Kidney (tissue), 14 donors: ENCODE results near the gene PRKCE. TPM values are rescaled to one million over a fixed set of nuclear protein-coding genes. Genes with fewer than 3 reads are reported as not detected.

Experiments
- DNase-seq, 5 donors: peaks; one replicate each; pipeline ENCODE4 v3.0.0-alpha.2; 2013 to 2020
- FAIRE-seq: peaks from 2 replicates; lab custom pipeline; 2012; peaks lifted over from hg19 to GRCh38; lab: Jason Lieb, UNC
- H3K27ac ChIP-seq, 2 donors: one replicate each; pipeline ENCODE4 v1.7.0; 2013; ENCODE audit warnings: low read depth in 2 of 2, low read length in 2 of 2, inconsistent platforms in 1 of 2
- H3K27me3 ChIP-seq: one replicate; pipeline ENCODE4 v1.7.1; 2013; ENCODE audit warnings: low read length, inconsistent platforms; ENCODE audit not compliant: control insufficient read depth, insufficient read depth
- H3K36me3 ChIP-seq, 3 donors: one replicate each; pipeline versions ENCODE4 v1.7.0 to v1.7.1; 2013; ENCODE audit warnings: low read length in 3 of 3, control low read depth in 1 of 3, inconsistent platforms in 1 of 3; ENCODE audit not compliant: insufficient read depth in 3 of 3, control insufficient read depth in 2 of 3
- H3K4me1 ChIP-seq, 3 donors: one replicate each; pipeline versions ENCODE4 v1.7.0 to v1.7.1; 2013; ENCODE audit warnings: low read length in 3 of 3, inconsistent platforms in 1 of 3, low read depth in 1 of 3; ENCODE audit not compliant: control insufficient read depth in 2 of 3, insufficient read depth in 2 of 3
- H3K4me3 ChIP-seq, 3 donors: one replicate each; pipeline versions ENCODE4 v1.7.0 to v1.8.1; 2013; ENCODE audit warnings: low read length in 3 of 3, control low read depth in 1 of 3, inconsistent platforms in 1 of 3
- H3K9ac ChIP-seq, 3 donors: one replicate each; pipeline versions ENCODE4 v1.7.0 to v1.7.1; 2013; ENCODE audit warnings: low read length in 3 of 3, control low read depth in 1 of 3, inconsistent platforms in 1 of 3
- H3K9me3 ChIP-seq, 3 donors: one replicate each; pipeline versions ENCODE4 v1.7.0 to v1.7.1; 2013; ENCODE audit warnings: low read length in 3 of 3, control low read depth in 1 of 3, inconsistent platforms in 1 of 3; ENCODE audit not compliant: control insufficient read depth in 2 of 3, insufficient read depth in 1 of 3
- CTCF ChIP-seq: IDR thresholded peaks from 3 replicates; pipeline ENCODE4 v1.5.1; 2012; ENCODE audit warnings: mild to moderate bottlenecking, moderate library complexity, borderline replicate concordance; ENCODE audit not compliant: insufficient read depth; ENCODE audit errors: extremely low read depth
- intact Hi-C: fragments of 100-400 bp; cut with DNase I; formaldehyde crosslinking; loops from one replicate; pipeline ENCODE4 v1.11.1; 2022
- polyA plus RNA-seq: library from polyadenylated mRNA; stranded (reverse); fragments of 350-450 nt; fragmentation: Illumina TruSeq; extraction: RNeasy Lipid Tissue Mini Kit (QIAGEN cat#74804); gene quantifications from one replicate; pipeline ENCODE4 v1.2.3, GENCODE V29; 2014; ENCODE audit warnings: low read depth, low replicate concordance; ENCODE audit not compliant: insufficient read depth
- total RNA-seq: library from RNA; stranded (reverse); fragmentation: NEBNext Ultra II Directional; extraction: Animal tissue kit (Norgen Biotek cat#: 25700); gene quantifications from one replicate; pipeline ENCODE4 v1.2.1, GENCODE V29; 2021
- donor health status: control.
- donor health status: control.
- donor health status: control.
- donor health status: control.
- donor health status: control.
- donor health status: DM: yes; HTN: yes; CAD: no.
- donor health status: Normal renal cell carcinoma (clear cell type).

Gene PRKCE
- total and polyA plus RNA-seq, 2 donors from 2014 or later: 11.1 to 27.3 TPM

DNA sequence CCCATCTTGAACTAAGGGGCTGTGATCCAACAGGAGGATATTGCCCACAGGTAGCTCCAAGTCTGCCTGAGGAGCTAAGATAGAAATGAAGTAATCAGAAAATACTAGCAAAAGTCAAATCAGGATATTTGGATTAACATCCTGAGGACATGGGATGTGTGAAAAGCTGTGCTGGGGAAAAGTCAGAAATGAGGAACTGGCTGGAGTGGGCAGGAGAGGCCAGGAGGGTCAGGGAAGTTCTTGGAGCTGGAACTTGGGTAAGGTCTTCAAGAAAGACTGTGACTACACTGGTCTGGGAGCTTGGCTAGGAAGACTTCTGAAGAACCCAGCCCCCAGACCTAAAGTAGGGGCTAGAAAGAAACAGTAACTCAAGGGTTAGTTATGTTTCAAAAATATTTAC is 250.9 kb downstream of the PRKCE start:
- no peak overlapping the region for H3K4me3 ChIP-seq
- no peaks in the 10 kb centered on the region for H3K4me1 ChIP-seq
- H3K36me3 ChIP-seq: no peaks in the 10 kb centered on the region
- H3K27ac ChIP-seq: no peak overlapping the region
- no peak overlapping the region for H3K9ac ChIP-seq
- FAIRE-seq (no peak), DNase-seq (no peak)
- intact Hi-C loops: no loop called here
- no peaks in the 10 kb centered on the region for H3K27me3 ChIP-seq
- H3K9me3 ChIP-seq: no peaks in the 10 kb centered on the region
- TF ChIP-seq CTCF: no peak

DNA sequence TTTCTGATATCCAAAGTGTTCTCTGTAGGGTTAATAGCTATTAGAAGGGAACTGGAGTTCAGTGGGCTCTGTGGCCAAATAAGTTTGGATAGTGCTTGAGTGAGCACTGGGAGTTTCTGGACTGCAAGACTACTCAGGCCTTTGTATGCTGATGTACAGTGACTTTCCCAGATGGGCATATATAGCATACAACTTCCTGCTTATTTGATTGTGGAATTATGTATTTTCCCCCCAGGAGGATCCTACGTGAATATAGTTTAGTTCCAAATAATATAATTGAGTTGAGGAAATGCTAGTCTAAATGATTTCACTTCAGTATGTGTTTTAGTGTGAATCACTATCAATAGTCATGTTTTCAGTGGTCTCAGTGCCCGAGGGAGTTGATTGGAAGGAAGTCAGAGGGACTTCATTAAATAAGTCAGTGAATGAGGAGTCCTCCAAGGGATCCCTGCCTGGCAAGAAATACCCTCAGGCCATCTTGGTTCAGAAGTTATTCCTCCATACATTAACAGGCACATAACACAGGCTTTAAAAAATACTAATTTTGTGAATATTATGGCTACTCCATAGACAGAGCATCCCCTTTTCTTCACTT is 251.4 kb downstream of the PRKCE start:
- Histone ChIP-seq H3K4me3 (no peak overlapping the region), H3K9me3 (no peaks in the 10 kb centered on the region), H3K36me3 (no peaks in the 10 kb centered on the region), H3K9ac (no peak overlapping the region), H3K27ac (no peak overlapping the region), H3K27me3 (no peaks in the 10 kb centered on the region), H3K4me1 (no peaks in the 10 kb centered on the region)
- no peak for FAIRE-seq
- intact Hi-C loops: no loop called here
- DNase-seq: no peak
- no peak for TF ChIP-seq CTCF

- no peak for FAIRE-seq
- no peak for TF ChIP-seq CTCF
- Histone ChIP-seq H3K27ac (no peak overlapping the region), H3K9me3 (no peaks in the 10 kb centered on the region), H3K4me1 (no peaks in the 10 kb centered on the region), H3K27me3 (no peaks in the 10 kb centered on the region), H3K36me3 (no peaks in the 10 kb centered on the region), H3K4me3 (no peak overlapping the region), H3K9ac (no peak overlapping the region)
- intact Hi-C loops: no loop called here
- no peak for DNase-seq
These were observed 252.9 kb downstream of the PRKCE start for GRCh38 chr2:45904267-45904945.
